K562 (cell line): ENCODE data around the gene LRRC10. TPM values are rescaled to one million over a fixed set of nuclear protein-coding genes. Genes with fewer than 3 reads are reported as not detected.
A peak's percentile ranks its signal among the peaks of the same experiment; 100 is the strongest.

Experiments used
- ATAC-seq: fragments of 200-7000 bp; cut with Tn5 transposase; 3 replicates; pipeline ENCODE4 v1.9.1; 2020; ENCODE audit warnings: moderate library complexity
- BruUV-seq: library from RNA; stranded (reverse); fragments of 400-500 nt; replicated peaks from 2 replicates; lab custom pipeline; 2021; lab: Mats Ljungman, UMichigan
- CTCF ChIA-PET: fragments of 300-600 bp; formaldehyde crosslinking; extraction: SDS; loops from one replicate; lab custom pipeline; 2021; ENCODE audit warnings: low intra/inter-chr PET ratio; lab: Yijun Ruan, JAX
- POLR2A ChIA-PET: fragments of 300-600, 350-650 bp; sonication (Branson Sonifier 250); formaldehyde crosslinking; extraction: SDS; loops from one replicate; lab custom pipeline; 2021; ENCODE audit warnings: antibody characterized with exemption, inconsistent platforms; lab: Yijun Ruan, JAX
- DNase-seq, 4 experiments: peaks; one replicate each; pipeline versions ENCODE4 v3.0.0 to v3.0.0-alpha.2; 2011 to 2018; ENCODE audit warnings: low spot score in 3 of 4, mixed read lengths in 3 of 4; ENCODE audit errors: extremely low read depth in 1 of 4
- FAIRE-seq: peaks from 2 replicates; lab custom pipeline; 2011; peaks lifted over from hg19 to GRCh38; lab: Jason Lieb, UNC
- H2AFZ ChIP-seq: 2 replicates; pipeline ENCODE4 v1.6.0; 2011; ENCODE audit warnings: low read depth, low read length, control low read depth, inconsistent platforms
- H3K27ac ChIP-seq: fragments of 200-600 bp; 3 replicates; pipeline ENCODE4 v1.8.0; 2011; ENCODE audit warnings: low read depth, mild to moderate bottlenecking, control low read depth, inconsistent platforms, low read length, moderate library complexity, mixed read lengths; ENCODE audit errors: extremely low read depth
- H3K27me3 ChIP-seq, 2 experiments: fragments of 300-600 bp in 1 of 2; 2 replicates in 1 of 2; 3 replicates in 1 of 2; pipeline versions ENCODE4 v1.6.0 to v1.8.0; 2011; ENCODE audit warnings: inconsistent platforms in 2 of 2, low read length in 2 of 2, mild to moderate bottlenecking in 1 of 2, mixed read lengths in 1 of 2, moderate library complexity in 1 of 2; ENCODE audit not compliant: control insufficient read depth in 2 of 2, insufficient read depth in 2 of 2
- H3K36me3 ChIP-seq: fragments of 300-600 bp; 3 replicates; pipeline ENCODE4 v1.8.0; 2011; ENCODE audit warnings: mild to moderate bottlenecking, low read length, inconsistent platforms; ENCODE audit not compliant: control insufficient read depth, insufficient read depth
- H3K4me1 ChIP-seq, 2 experiments: fragments of 200-600 bp in 1 of 2; replicated peaks in 1 of 2; 2 replicates in 1 of 2; 3 replicates in 1 of 2; pipeline versions ENCODE4 v1.5.1 to v1.8.0; 2011; ENCODE audit warnings: inconsistent platforms in 2 of 2, low read length in 2 of 2, mild to moderate bottlenecking in 1 of 2, mixed read lengths in 1 of 2, moderate library complexity in 1 of 2; ENCODE audit not compliant: control insufficient read depth in 2 of 2, insufficient read depth in 2 of 2
- H3K4me2 ChIP-seq: 2 replicates; pipeline ENCODE4 v1.6.1; 2011; ENCODE audit warnings: low read length, control low read depth, inconsistent platforms, mixed read lengths; ENCODE audit not compliant: insufficient read depth
- H3K4me3 ChIP-seq: fragments of 200-600 bp; sonication (generic), shearing (Covaris generic); 2 replicates; pipeline ENCODE4 v1.5.1; 2016; ENCODE audit warnings: control low read depth, inconsistent platforms
- H3K79me2 ChIP-seq: fragments of 200-600 bp; 3 replicates; pipeline ENCODE4 v1.8.0; 2011; ENCODE audit warnings: low read length, inconsistent platforms; ENCODE audit not compliant: control insufficient read depth, insufficient read depth
- H3K9ac ChIP-seq, 2 experiments: 2 replicates each; pipeline versions ENCODE4 v1.6.0 to v1.6.1; 2011; ENCODE audit warnings: low read depth in 2 of 2, low read length in 2 of 2, control low read depth in 1 of 2, inconsistent platforms in 1 of 2, mild to moderate bottlenecking in 1 of 2, mixed read lengths in 1 of 2; ENCODE audit not compliant: insufficient read depth in 1 of 2
- H3K9me1 ChIP-seq: one replicate; pipeline ENCODE4 v1.6.0; 2011; ENCODE audit warnings: inconsistent platforms, mild to moderate bottlenecking, low read length, moderate library complexity; ENCODE audit not compliant: control insufficient read depth, insufficient read depth
- H3K9me3 ChIP-seq: replicated peaks from 2 replicates; pipeline ENCODE4 v1.5.1; 2011; ENCODE audit warnings: low read depth, low read length, inconsistent platforms; ENCODE audit not compliant: control insufficient read depth, insufficient read depth
- H4K20me1 ChIP-seq: replicated peaks from 2 replicates; pipeline ENCODE4 v1.6.1; 2011; ENCODE audit warnings: low read length, inconsistent platforms, mixed read lengths; ENCODE audit not compliant: control insufficient read depth, insufficient read depth
- ARID1B ChIP-seq: fragments of 450-650 bp; IDR thresholded peaks from 2 replicates; pipeline ENCODE4 v1.6.1; 2016; ENCODE audit warnings: antibody characterized with exemption, mild to moderate bottlenecking, inconsistent platforms
- BACH1 ChIP-seq: fragments of 200-800 bp; sonication (Bioruptor generic); IDR thresholded peaks from 2 replicates; pipeline ENCODE4 v1.6.1; 2016; ENCODE audit warnings: missing genetic modification characterization, missing compliant biosample characterization
- DMBX1 ChIP-seq: fragments of 250-450 bp; sonication (Bioruptor Pico); IDR thresholded peaks from 2 replicates; pipeline ENCODE4 v1.8.0; 2022; ENCODE audit warnings: inconsistent platforms, mild to moderate bottlenecking, moderate library complexity, borderline replicate concordance
- KDM2B ChIP-seq: fragments of 250-450 bp; sonication (Bioruptor Pico); IDR thresholded peaks from 2 replicates; pipeline ENCODE4 v1.8.0; 2021; ENCODE audit warnings: mild to moderate bottlenecking, moderate library complexity
- LCOR ChIP-seq: sonication (generic); formaldehyde crosslinking; IDR thresholded peaks from 2 replicates; pipeline ENCODE4 v1.8.0; 2022; ENCODE audit warnings: mild to moderate bottlenecking, missing genetic modification reagents
- OTX1 ChIP-seq: fragments of 450-650 bp; formaldehyde crosslinking; IDR thresholded peaks from 2 replicates; pipeline ENCODE4 v1.4.0; 2022; ENCODE audit warnings: mild to moderate bottlenecking
- POLR2A ChIP-seq: fragments of 450-650 bp; conservative IDR thresholded peaks from 2 replicates; pipeline ENCODE4 v1.6.1; 2016
- POLR2AphosphoS2 ChIP-seq: IDR thresholded peaks from 2 replicates; pipeline ENCODE4 v1.6.1; 2012; ENCODE audit warnings: low read length, improper control_type of control experiment
- POLR2B ChIP-seq: fragments of 450-650 bp; IDR thresholded peaks from 2 replicates; pipeline ENCODE4 v1.6.1; 2018; ENCODE audit warnings: low read depth; ENCODE audit not compliant: partially characterized antibody
- RBM25 ChIP-seq: fragments of 200-400 bp; formaldehyde crosslinking; IDR thresholded peaks from 2 replicates; pipeline ENCODE4 v1.6.1; 2018; ENCODE audit warnings: low read length, low read depth, moderate library complexity; ENCODE audit not compliant: severe bottlenecking
- SMAD2 ChIP-seq: fragments of 150-350 bp; IDR thresholded peaks from 2 replicates; pipeline ENCODE4 v1.6.1; 2014; ENCODE audit warnings: low read depth, mild to moderate bottlenecking, low read length
- SRSF9 ChIP-seq: fragments of 200-400 bp; formaldehyde crosslinking; IDR thresholded peaks from 2 replicates; pipeline ENCODE4 v1.6.1; 2017; ENCODE audit warnings: low read depth, low read length, borderline replicate concordance
- ZC3H8 ChIP-seq: fragments of 450-650 bp; IDR thresholded peaks from 2 replicates; pipeline ENCODE4 v1.6.1; 2017
- ZNF121 ChIP-seq: sonication (generic); formaldehyde crosslinking; conservative IDR thresholded peaks from 2 replicates; pipeline ENCODE4 v1.8.0; 2022; ENCODE audit warnings: missing genetic modification reagents
- WGBS: fragments of 100-300 bp; shearing (Covaris generic); methylation state at CpG from one replicate; pipeline ENCODE4 v1.1.6; 2016; ENCODE audit warnings: low coverage, mixed read lengths; ENCODE audit not compliant: insufficient coverage; ENCODE audit errors: missing lambda C conversion rate; 5-methylcytosine and 5-hydroxymethylcytosine counted together
- in situ Hi-C: fragments of 300-500 bp; cut with MboI; formaldehyde crosslinking; loops from 4 replicates; pipeline ENCODE4 v1.15.0; 2018; ENCODE audit warnings: inconsistent platforms, mixed read lengths
- intact Hi-C: fragments of 100-400 bp; cut with micrococcal nuclease; formaldehyde crosslinking; loops from 2 replicates; pipeline ENCODE4 v1.14.2; 2022
- polyA plus RNA-seq, 8 experiments: library from polyadenylated mRNA; depleted of rRNA in 4 of 8; stranded (reverse) in 5 of 8; unstranded in 3 of 8; fragments of >200 nt; fragmentation: Nextera tagmentation in 2 of 8; fragmentation: Illumina TruSeq in 1 of 8; extraction: Ambion mirVana in 2 of 8; extraction: Trizol in 1 of 8; gene quantifications; 2 replicates each; pipeline versions ENCODE4 v1.2.1 to v1.2.3, GENCODE V29; 2011 to 2014; ENCODE audit warnings: inconsistent platforms in 1 of 8, missing spikeins in 1 of 8
- total RNA-seq, 7 experiments: library from RNA; depleted of rRNA in 6 of 7; stranded (reverse); fragments of >200 nt in 6 of 7; fragmentation: Illumina TruSeq in 2 of 7; extraction: Trizol in 2 of 7; gene quantifications; 2 replicates each; pipeline versions ENCODE4 v1.2.1 to v1.2.3, GENCODE V29; 2011 to 2021; ENCODE audit warnings: low replicate concordance in 1 of 7
- TF ChIP-seq, protein P1 (sequence below): sonication (generic); formaldehyde crosslinking; IDR thresholded peaks from 2 replicates; pipeline ENCODE4 v1.8.1; 2023; ENCODE audit warnings: mild to moderate bottlenecking, missing genetic modification reagents
- TF ChIP-seq, protein P2 (sequence below): fragments of 450-650 bp; IDR thresholded peaks from 2 replicates; pipeline ENCODE4 v1.6.1; 2016
- TF ChIP-seq, protein P3 (sequence below): fragments of 450-650 bp; IDR thresholded peaks from 2 replicates; pipeline ENCODE4 v1.6.1; 2016; ENCODE audit warnings: mild to moderate bottlenecking

The LRRC10 gene
- total and polyA plus RNA-seq, 9 of the 15 experiments (the other 6 are each of a cell fraction or from before 2014, with no cell fraction given): 0.09 TPM; not detected in 8

DNA sequence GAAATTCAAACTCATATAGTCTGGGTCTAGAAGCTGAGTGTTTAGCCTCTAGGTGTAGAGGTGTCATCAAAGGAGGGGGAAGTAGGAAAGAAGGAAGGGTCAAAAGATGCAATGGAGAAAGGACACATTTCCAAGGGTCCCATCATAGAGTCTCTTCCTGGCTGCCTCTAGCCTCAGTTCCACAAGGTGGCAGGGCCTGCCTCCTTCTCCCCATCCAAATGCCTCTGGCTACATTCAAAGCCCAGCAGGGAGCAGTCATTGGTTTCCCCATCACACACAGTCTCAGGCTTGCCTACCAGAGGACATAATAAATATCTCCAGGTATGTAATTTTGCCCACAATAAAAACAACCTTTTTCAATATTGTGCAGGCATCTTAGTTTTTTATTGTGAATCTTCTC is 27.5 kb downstream of the LRRC10 start (continued):
- TF ChIP-seq ZC3H8 (no peak), ARID1B (no peak)

DNA sequence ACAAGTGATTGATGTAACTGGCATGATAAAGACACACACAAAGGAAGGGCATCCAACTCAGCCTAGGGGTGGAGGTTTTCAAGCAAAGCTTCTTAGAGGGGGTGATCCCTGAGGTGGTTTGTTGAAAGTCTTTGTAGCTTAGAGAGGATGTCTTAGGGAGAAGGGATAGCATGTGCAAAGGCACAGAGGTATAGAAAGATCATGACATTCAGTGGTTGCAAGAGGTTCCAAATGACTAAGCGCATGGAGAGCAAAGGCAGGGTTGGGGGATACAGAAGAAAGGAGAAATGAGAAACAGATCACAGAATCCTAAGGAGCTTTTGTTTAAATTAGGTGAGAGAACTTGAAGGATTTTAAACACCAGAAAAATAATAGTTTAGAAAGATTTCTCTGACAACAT is 30.6 kb downstream of the LRRC10 start:
- Histone ChIP-seq H4K20me1 (no peaks in the 10 kb centered on the region), H3K9me1 (no peaks in the 10 kb centered on the region), H3K79me2 (no peaks in the 10 kb centered on the region), H3K36me3 (peaks cover 3% of the 10 kb centered on the region; the same call in 1 of the 3 replicates), H3K27ac (no peak overlapping the region), H3K4me3 (no peak overlapping the region), H3K9me3 (no peaks in the 10 kb centered on the region), H3K4me1 (no peaks in the 10 kb centered on the region; a peak in 1 of 5 replicates), H3K9ac (no peak overlapping the region), H2AFZ (no peak overlapping the region), H3K4me2 (no peak overlapping the region), H3K27me3 (no peaks in the 10 kb centered on the region)
- ATAC-seq (no peak; the same call in 2 of the 3 replicates), FAIRE-seq (no peak), DNase-seq (no peak)
- no TSS peak for BruUV-seq
- intact Hi-C loops (no loop called here), in situ Hi-C loops (no loop called here)
- WGBS: 94% methylated on average over 1 of the region's 1 CpG
- POLR2A ChIA-PET: interaction anchor here (1.2 kb wide), 1 partner anchor 11 kb away, joined by 3 read pairs; no protein-coding TSS in a partner anchor
- CTCF ChIA-PET: no interaction called here
- TF ChIP-seq RBM25 (peak; percentile 14), OTX1 (CRISPR knock-in tag) (no peak), SMAD2 (no peak), ZNF121 (CRISPR knock-in tag) (no peak), POLR2A (peak; percentile 37; the same call in 1 of the 2 replicates), LCOR (CRISPR knock-in tag) (no peak), POLR2B (peak; percentile 24), KDM2B (CRISPR knock-in tag) (no peak), BACH1 (tag) (no peak), DMBX1 (CRISPR knock-in tag) (no peak), POLR2AphosphoS2 (0 out of 2 replicates have a peak, but pooled peaks have one; percentile 36), SRSF9 (no peak)
- TF ChIP-seq, protein P1, sequence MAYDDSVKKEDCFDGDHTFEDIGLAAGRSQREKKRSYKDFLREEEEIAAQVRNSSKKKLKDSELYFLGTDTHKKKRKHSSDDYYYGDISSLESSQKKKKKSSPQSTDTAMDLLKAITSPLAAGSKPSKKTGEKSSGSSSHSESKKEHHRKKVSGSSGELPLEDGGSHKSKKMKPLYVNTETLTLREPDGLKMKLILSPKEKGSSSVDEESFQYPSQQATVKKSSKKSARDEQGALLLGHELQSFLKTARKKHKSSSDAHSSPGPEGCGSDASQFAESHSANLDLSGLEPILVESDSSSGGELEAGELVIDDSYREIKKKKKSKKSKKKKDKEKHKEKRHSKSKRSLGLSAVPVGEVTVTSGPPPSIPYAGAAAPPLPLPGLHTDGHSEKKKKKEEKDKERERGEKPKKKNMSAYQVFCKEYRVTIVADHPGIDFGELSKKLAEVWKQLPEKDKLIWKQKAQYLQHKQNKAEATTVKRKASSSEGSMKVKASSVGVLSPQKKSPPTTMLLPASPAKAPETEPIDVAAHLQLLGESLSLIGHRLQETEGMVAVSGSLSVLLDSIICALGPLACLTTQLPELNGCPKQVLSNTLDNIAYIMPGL: no peak
- TF ChIP-seq, protein P2, sequence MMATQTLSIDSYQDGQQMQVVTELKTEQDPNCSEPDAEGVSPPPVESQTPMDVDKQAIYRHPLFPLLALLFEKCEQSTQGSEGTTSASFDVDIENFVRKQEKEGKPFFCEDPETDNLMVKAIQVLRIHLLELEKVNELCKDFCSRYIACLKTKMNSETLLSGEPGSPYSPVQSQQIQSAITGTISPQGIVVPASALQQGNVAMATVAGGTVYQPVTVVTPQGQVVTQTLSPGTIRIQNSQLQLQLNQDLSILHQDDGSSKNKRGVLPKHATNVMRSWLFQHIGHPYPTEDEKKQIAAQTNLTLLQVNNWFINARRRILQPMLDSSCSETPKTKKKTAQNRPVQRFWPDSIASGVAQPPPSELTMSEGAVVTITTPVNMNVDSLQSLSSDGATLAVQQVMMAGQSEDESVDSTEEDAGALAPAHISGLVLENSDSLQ: 0 out of 2 replicates have a peak, but pooled peaks have one; percentile 7
- TF ChIP-seq, protein P3, sequence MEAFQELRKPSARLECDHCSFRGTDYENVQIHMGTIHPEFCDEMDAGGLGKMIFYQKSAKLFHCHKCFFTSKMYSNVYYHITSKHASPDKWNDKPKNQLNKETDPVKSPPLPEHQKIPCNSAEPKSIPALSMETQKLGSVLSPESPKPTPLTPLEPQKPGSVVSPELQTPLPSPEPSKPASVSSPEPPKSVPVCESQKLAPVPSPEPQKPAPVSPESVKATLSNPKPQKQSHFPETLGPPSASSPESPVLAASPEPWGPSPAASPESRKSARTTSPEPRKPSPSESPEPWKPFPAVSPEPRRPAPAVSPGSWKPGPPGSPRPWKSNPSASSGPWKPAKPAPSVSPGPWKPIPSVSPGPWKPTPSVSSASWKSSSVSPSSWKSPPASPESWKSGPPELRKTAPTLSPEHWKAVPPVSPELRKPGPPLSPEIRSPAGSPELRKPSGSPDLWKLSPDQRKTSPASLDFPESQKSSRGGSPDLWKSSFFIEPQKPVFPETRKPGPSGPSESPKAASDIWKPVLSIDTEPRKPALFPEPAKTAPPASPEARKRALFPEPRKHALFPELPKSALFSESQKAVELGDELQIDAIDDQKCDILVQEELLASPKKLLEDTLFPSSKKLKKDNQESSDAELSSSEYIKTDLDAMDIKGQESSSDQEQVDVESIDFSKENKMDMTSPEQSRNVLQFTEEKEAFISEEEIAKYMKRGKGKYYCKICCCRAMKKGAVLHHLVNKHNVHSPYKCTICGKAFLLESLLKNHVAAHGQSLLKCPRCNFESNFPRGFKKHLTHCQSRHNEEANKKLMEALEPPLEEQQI: no peak
